ENCODE data around the gene PARS2. TPM values are rescaled to one million over a fixed set of nuclear protein-coding genes. Genes with fewer than 3 reads are reported as not detected.

Gene PARS2
- total RNA-seq, 1 donor from 2014 or later, result 11.5 TPM

- no peak for DNase-seq (ENCODE audit: low read depth)
- no peak for TF ChIP-seq CTCF (IDR thresholded peaks at IDR 0.05; ENCODE audit: insufficient read depth, low read length, poor library complexity, severe bottlenecking)
- H3K36me3 ChIP-seq (ENCODE audit: control insufficient read depth, insufficient read depth, low read length), result no peaks in the 10 kb centered on the region
- peaks cover 13% of the 10 kb centered on the region for H3K27me3 ChIP-seq (ENCODE audit: control insufficient read depth, insufficient read depth, low read length)
- no peak overlapping the region for H3K4me3 ChIP-seq (ENCODE audit: low read depth, low read length)
Measured at GRCh38 chr1:54708385-54708784, 55.9 kb downstream of the PARS2 start.

Other genes starting within 250 kb of the PARS2 start
- gene ACOT11, start 216.3 kb downstream of the PARS2 start, total RNA-seq, result 2.3 and 3.1 TPM in 2 replicates
- not detected in 2 replicates for gene FAM151A, start 141.0 kb downstream of the PARS2 start, total RNA-seq
- gene MROH7, start 122.7 kb downstream of the PARS2 start, total RNA-seq, result 0.21 TPM in 1 of 2 replicates, not detected in the other
- gene TTC4, start 48.7 kb downstream of the PARS2 start, total RNA-seq, result 29.6 and 30.8 TPM in 2 replicates
- 5.3 and 5.7 TPM in 2 replicates for gene TTC22, start 36.8 kb upstream of the PARS2 start, total RNA-seq
- 128 and 140 TPM in 2 replicates for gene DHCR24, start 122.7 kb upstream of the PARS2 start, total RNA-seq
- gene TMEM61, start 216.1 kb upstream of the PARS2 start, total RNA-seq, result 0.41 and 1.6 TPM in 2 replicates
- not detected in 2 replicates for gene BSND, start 234.4 kb upstream of the PARS2 start, total RNA-seq